Neural cell (in vitro differentiated cells): ENCODE measurements around the gene ARL13B. TPM values are rescaled to one million over a fixed set of nuclear protein-coding genes. Genes with fewer than 3 reads are reported as not detected.
"Not testable (repeated sequence)": the region's sequence is repeated elsewhere in the genome, so short reads cannot be mapped to it uniquely, and the experiment has no call there.

Experiments used
- H2AFZ ChIP-seq: fragments of 200-600, 300-800 bp; sonication (generic), shearing (Covaris generic); 2 replicates; pipeline ENCODE4 v1.6.0; 2014; ENCODE audit warnings: low read depth, mild to moderate bottlenecking, antibody characterized with exemption, low read length, moderate library complexity
- H3F3A ChIP-seq: fragments of 200-600 bp; shearing (Covaris generic); 2 replicates; pipeline ENCODE4 v1.6.1; 2016; ENCODE audit warnings: mild to moderate bottlenecking, moderate library complexity, mixed read lengths, antibody characterized with exemption, low read length; ENCODE audit not compliant: insufficient read depth, poor library complexity, severe bottlenecking
- H3K27ac ChIP-seq: fragments of 200-600, 300-800 bp; sonication (generic), shearing (Covaris generic); 2 replicates; pipeline ENCODE4 v1.5.1; 2014; ENCODE audit warnings: mild to moderate bottlenecking, low read length, moderate library complexity
- H3K27me3 ChIP-seq: fragments of 300-800, 200-600 bp; sonication (generic), shearing (Covaris generic); 2 replicates; pipeline ENCODE4 v1.6.0; 2014; ENCODE audit warnings: mild to moderate bottlenecking, low read depth, low read length, moderate library complexity; ENCODE audit not compliant: insufficient read depth
- H3K36me3 ChIP-seq: fragments of 300-800, 200-600 bp; sonication (generic), shearing (Covaris generic); 2 replicates; pipeline ENCODE4 v1.5.1; 2014; ENCODE audit warnings: mild to moderate bottlenecking, antibody characterized with exemption, low read length, moderate library complexity; ENCODE audit not compliant: insufficient read depth
- H3K4me2 ChIP-seq: fragments of 300-800, 200-600 bp; sonication (generic), shearing (Covaris generic); 2 replicates; pipeline ENCODE4 v1.6.0; 2014; ENCODE audit warnings: mild to moderate bottlenecking, low read length
- H3K4me3 ChIP-seq: fragments of 300-800, 200-600 bp; sonication (generic), shearing (Covaris generic); 2 replicates; pipeline ENCODE4 v1.5.1; 2014; ENCODE audit warnings: mild to moderate bottlenecking, low read length, moderate library complexity
- H3K79me2 ChIP-seq: fragments of 200-600 bp; shearing (Covaris generic); replicated peaks from 2 replicates; pipeline ENCODE4 v1.6.0; 2014; ENCODE audit warnings: mild to moderate bottlenecking, low read length, moderate library complexity; ENCODE audit not compliant: insufficient read depth
- H3K9ac ChIP-seq: fragments of 300-800, 200-600 bp; sonication (generic), shearing (Covaris generic); 2 replicates; pipeline ENCODE4 v1.6.1; 2016; ENCODE audit warnings: mild to moderate bottlenecking, low read length, mixed read lengths
- H3K9me2 ChIP-seq: fragments of 200-600 bp; shearing (Covaris generic); 2 replicates; pipeline ENCODE4 v1.6.1; 2016; ENCODE audit warnings: mild to moderate bottlenecking, low read length, mixed read lengths; ENCODE audit not compliant: insufficient read depth
- H3K9me3 ChIP-seq: fragments of 200-600, 300-800 bp; sonication (generic), shearing (Covaris generic); 2 replicates; pipeline ENCODE4 v1.6.1; 2016; ENCODE audit warnings: mild to moderate bottlenecking, mixed run types, low read length, moderate library complexity, mixed read lengths
- H4K20me1 ChIP-seq: fragments of 200-600 bp; shearing (Covaris generic); 2 replicates; pipeline ENCODE4 v1.6.1; 2016; ENCODE audit warnings: mild to moderate bottlenecking, mixed run types; ENCODE audit not compliant: insufficient read depth
- EP300 ChIP-seq: fragments of 450-650 bp; conservative IDR thresholded peaks from 2 replicates; pipeline ENCODE4 v1.6.1; 2014; ENCODE audit warnings: antibody characterized with exemption, mild to moderate bottlenecking, moderate library complexity; ENCODE audit not compliant: poor library complexity, severe bottlenecking
- EZH2 ChIP-seq: fragments of 200-600, 300-800 bp; shearing (Covaris generic), sonication (generic); IDR thresholded peaks from 2 replicates; pipeline ENCODE4 v1.6.1; 2014; ENCODE audit warnings: antibody characterized with exemption, low read length, borderline replicate concordance, mild to moderate bottlenecking; ENCODE audit not compliant: insufficient read depth, poor library complexity, severe bottlenecking
- MXI1 ChIP-seq: fragments of 450-650 bp; conservative IDR thresholded peaks from 2 replicates; pipeline ENCODE4 v1.6.1; 2014; ENCODE audit warnings: antibody characterized with exemption, mild to moderate bottlenecking; ENCODE audit not compliant: poor library complexity, severe bottlenecking
- POLR2AphosphoS5 ChIP-seq: IDR thresholded peaks from 2 replicates; pipeline ENCODE4 v1.6.1; 2012
- RAD21 ChIP-seq: fragments of 450-650 bp; conservative IDR thresholded peaks from 2 replicates; pipeline ENCODE4 v1.6.1; 2014; ENCODE audit warnings: antibody characterized with exemption, mild to moderate bottlenecking, moderate library complexity
- SMC3 ChIP-seq: fragments of 450-650 bp; conservative IDR thresholded peaks from 2 replicates; pipeline ENCODE4 v1.6.1; 2014; ENCODE audit warnings: antibody characterized with exemption, mild to moderate bottlenecking, moderate library complexity; ENCODE audit not compliant: poor library complexity
- TAF1 ChIP-seq: IDR thresholded peaks from 2 replicates; pipeline ENCODE4 v1.6.1; 2012; ENCODE audit warnings: low read depth
- polyA plus RNA-seq: library from polyadenylated mRNA; depleted of rRNA; stranded (reverse); fragments of >200 nt; gene quantifications from 2 replicates; pipeline ENCODE4 v1.2.3, GENCODE V29; 2014
- TF ChIP-seq, protein P1 (sequence below): fragments of 450-650 bp; IDR thresholded peaks from 2 replicates; pipeline ENCODE4 v1.5.1; 2014; ENCODE audit warnings: antibody characterized with exemption, mild to moderate bottlenecking, moderate library complexity; ENCODE audit not compliant: poor library complexity, severe bottlenecking
- TF ChIP-seq, protein P2 (sequence below): IDR thresholded peaks from 2 replicates; pipeline ENCODE4 v1.6.1; 2012; ENCODE audit warnings: borderline replicate concordance

The ARL13B gene
- polyA plus RNA-seq, 1 donor from 2014 or later = 13.7 TPM

GRCh38 chr3:93949958-93950357 lies 30.0 kb upstream of the ARL13B start:
- H3K36me3 ChIP-seq, H3K9me2 ChIP-seq, H2AFZ ChIP-seq, H3K9ac ChIP-seq, H3K79me2 ChIP-seq, H3K27me3 ChIP-seq, H3K9me3 ChIP-seq, H3K27ac ChIP-seq, H3K4me2 ChIP-seq, H3F3A ChIP-seq, H3K4me3 ChIP-seq, H4K20me1 ChIP-seq: not testable (repeated sequence)

GRCh38 chr3:93961026-93961425 lies 18.9 kb upstream of the ARL13B start:
- TF ChIP-seq, protein P1, sequence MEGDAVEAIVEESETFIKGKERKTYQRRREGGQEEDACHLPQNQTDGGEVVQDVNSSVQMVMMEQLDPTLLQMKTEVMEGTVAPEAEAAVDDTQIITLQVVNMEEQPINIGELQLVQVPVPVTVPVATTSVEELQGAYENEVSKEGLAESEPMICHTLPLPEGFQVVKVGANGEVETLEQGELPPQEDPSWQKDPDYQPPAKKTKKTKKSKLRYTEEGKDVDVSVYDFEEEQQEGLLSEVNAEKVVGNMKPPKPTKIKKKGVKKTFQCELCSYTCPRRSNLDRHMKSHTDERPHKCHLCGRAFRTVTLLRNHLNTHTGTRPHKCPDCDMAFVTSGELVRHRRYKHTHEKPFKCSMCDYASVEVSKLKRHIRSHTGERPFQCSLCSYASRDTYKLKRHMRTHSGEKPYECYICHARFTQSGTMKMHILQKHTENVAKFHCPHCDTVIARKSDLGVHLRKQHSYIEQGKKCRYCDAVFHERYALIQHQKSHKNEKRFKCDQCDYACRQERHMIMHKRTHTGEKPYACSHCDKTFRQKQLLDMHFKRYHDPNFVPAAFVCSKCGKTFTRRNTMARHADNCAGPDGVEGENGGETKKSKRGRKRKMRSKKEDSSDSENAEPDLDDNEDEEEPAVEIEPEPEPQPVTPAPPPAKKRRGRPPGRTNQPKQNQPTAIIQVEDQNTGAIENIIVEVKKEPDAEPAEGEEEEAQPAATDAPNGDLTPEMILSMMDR = no peak
- TF ChIP-seq SMC3 (no peak), TAF1 (no peak), RAD21 (no peak), EZH2 (no peak), EP300 (no peak), MXI1 (no peak), POLR2AphosphoS5 (no peak)
- H3K4me3 ChIP-seq = no peak overlapping the region
- H3F3A ChIP-seq = no peaks in the 10 kb centered on the region
- H3K9me2 ChIP-seq = no peaks in the 10 kb centered on the region
- H2AFZ ChIP-seq = no peak overlapping the region
- H3K9me3 ChIP-seq = no peaks in the 10 kb centered on the region
- H3K9ac ChIP-seq = no peak overlapping the region
- H3K36me3 ChIP-seq = no peaks in the 10 kb centered on the region
- no peaks in the 10 kb centered on the region for H4K20me1 ChIP-seq
- H3K27me3 ChIP-seq = no peaks in the 10 kb centered on the region
- H3K79me2 ChIP-seq = no peaks in the 10 kb centered on the region
- no peak overlapping the region for H3K4me2 ChIP-seq
- no peak overlapping the region for H3K27ac ChIP-seq

DNA sequence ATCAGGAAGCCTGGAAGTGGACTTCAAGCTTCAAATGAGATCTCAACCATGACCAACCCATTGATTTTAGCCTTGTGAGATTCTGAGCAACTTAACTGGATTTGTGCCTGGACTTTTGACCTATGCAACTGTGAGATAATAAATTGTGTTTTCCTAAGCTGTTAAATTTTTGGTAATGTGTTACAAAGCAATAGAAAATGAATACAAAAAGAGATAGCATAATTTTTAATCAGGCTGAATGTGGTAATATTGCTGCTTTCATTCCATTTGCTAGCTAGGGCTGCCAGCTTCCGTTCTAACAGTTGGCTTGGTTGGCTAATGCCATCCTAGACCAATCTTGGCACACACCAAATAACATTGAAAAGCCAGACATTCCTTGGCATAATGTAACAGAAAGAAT lies 18.5 kb upstream of the ARL13B start:
- H3K9me3 ChIP-seq = no peaks in the 10 kb centered on the region
- no peak for TF ChIP-seq EP300
- no peak for TF ChIP-seq RAD21
- TF ChIP-seq POLR2AphosphoS5 = no peak
- TF ChIP-seq, protein P2, sequence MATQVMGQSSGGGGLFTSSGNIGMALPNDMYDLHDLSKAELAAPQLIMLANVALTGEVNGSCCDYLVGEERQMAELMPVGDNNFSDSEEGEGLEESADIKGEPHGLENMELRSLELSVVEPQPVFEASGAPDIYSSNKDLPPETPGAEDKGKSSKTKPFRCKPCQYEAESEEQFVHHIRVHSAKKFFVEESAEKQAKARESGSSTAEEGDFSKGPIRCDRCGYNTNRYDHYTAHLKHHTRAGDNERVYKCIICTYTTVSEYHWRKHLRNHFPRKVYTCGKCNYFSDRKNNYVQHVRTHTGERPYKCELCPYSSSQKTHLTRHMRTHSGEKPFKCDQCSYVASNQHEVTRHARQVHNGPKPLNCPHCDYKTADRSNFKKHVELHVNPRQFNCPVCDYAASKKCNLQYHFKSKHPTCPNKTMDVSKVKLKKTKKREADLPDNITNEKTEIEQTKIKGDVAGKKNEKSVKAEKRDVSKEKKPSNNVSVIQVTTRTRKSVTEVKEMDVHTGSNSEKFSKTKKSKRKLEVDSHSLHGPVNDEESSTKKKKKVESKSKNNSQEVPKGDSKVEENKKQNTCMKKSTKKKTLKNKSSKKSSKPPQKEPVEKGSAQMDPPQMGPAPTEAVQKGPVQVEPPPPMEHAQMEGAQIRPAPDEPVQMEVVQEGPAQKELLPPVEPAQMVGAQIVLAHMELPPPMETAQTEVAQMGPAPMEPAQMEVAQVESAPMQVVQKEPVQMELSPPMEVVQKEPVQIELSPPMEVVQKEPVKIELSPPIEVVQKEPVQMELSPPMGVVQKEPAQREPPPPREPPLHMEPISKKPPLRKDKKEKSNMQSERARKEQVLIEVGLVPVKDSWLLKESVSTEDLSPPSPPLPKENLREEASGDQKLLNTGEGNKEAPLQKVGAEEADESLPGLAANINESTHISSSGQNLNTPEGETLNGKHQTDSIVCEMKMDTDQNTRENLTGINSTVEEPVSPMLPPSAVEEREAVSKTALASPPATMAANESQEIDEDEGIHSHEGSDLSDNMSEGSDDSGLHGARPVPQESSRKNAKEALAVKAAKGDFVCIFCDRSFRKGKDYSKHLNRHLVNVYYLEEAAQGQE = no peak
- TF ChIP-seq SMC3 = no peak
- TF ChIP-seq MXI1 = no peak
- TF ChIP-seq EZH2 = no peak
- no peak for TF ChIP-seq TAF1
- TF ChIP-seq, protein P1 = no peak

More for the DNA sequence above, 18.5 kb upstream of the ARL13B start:
- Histone ChIP-seq H2AFZ (no peak overlapping the region), H4K20me1 (no peaks in the 10 kb centered on the region), H3K4me2 (no peak overlapping the region), H3K27ac (no peak overlapping the region), H3K9ac (no peak overlapping the region), H3K36me3 (no peaks in the 10 kb centered on the region), H3K9me2 (no peaks in the 10 kb centered on the region), H3K27me3 (no peaks in the 10 kb centered on the region), H3F3A (no peaks in the 10 kb centered on the region), H3K4me3 (no peak overlapping the region), H3K79me2 (no peaks in the 10 kb centered on the region)
